ENCODE results near the gene NELL1.
"Not testable (repeated sequence)": the region's sequence is repeated elsewhere in the genome, so short reads cannot be mapped to it uniquely, and the experiment has no call there.

The NELL1 gene

DNA sequence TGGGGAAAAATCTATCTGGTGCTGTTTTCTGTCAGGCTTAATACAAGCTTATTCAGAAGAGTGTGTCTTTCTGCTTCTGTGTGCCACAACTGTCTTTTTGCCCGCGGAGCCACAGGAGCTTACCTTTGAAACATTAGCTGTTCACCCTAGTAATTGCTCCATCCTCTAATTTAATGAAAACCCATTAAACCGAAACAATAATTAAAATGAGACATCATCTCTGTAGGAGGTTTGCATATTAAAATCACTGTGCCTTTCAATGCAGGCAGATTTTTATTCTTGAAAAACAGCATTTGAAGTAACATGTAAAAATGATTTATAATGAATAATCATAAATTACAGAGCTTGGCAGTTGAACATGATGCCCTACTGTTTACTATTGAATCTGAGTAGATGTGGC, 102.3 kb downstream of the NELL1 start:
- DNase-seq, result no peak

DNA sequence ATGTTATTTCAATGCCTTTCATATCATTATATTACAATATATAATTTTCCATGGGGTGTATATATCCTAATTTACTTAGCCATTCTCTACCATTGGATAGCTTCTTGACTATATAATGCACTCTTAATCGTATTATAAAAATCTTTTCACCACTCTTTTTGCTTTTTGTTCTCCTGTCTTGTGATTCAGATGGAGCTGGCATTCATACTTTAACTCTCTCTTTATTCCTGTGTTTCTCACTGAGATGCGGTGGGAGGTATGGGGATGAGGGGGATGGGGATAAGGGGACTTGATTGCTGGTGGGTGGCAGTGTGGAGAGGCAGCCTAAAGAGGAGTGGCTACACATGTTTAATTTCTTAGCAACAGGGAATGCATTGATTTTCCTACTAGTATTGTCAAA, 105.9 kb downstream of the NELL1 start:
- no peak for DNase-seq

DNA sequence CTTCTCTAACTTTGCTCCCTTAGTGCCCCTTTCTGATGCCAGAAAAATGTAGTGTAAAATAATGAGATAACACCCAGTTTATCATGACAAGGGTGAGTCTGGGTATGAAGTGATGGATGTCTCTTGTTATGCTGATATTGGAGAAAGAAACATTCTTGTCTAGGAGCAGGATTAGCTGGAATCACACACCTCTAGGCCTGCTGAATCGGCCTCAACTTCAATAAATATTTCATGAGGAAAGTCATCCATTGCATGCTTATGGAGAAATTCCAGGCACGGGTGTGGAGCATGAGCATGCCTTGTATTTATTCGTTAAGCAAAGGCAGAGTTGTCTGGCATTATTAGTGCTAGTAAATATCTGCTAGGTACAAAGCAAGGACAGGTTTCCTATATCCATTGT, 113.4 kb downstream of the NELL1 start:
- DNase-seq, result no peak

DNA sequence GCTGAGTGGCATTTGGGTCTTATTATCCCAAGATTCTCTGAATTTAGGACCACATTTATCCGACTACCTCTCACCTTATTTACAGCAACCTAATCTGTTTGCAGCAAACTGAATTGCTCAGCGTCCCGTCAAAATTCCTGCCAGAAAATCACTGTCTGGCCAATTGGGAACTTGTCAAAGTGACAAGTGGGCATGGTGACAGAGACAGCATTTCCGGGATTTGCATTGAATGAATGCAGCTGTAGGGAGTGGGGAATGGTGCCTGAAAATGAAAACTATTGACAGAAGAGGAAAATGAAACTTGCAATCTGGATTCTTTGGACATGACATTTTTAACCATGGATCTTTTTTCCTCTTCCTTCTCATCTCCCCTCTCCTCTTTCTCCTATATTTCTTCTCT, 113.8 kb downstream of the NELL1 start:
- DNase-seq, result no peak

DNA sequence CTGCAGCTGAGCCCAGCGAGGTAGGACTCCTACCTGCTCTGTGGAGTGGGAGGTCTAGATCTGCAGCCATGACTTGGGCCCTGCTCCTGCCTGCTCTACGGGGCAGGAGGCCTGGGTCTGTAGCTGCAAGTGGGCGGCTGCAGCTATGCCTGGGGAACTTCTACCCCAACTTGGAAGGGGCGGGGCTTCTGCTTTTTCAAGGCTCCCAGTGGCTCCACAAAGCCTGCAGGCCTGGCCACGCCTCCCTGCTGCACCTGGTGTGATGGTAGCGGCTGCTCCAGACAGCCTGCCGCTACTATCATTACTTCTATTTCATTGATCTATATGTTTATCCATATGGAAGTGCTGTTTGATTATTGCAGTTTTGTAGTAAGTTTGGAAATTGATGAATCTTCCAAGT, 121.2 kb downstream of the NELL1 start:
- DNase-seq, result no peak

DNA sequence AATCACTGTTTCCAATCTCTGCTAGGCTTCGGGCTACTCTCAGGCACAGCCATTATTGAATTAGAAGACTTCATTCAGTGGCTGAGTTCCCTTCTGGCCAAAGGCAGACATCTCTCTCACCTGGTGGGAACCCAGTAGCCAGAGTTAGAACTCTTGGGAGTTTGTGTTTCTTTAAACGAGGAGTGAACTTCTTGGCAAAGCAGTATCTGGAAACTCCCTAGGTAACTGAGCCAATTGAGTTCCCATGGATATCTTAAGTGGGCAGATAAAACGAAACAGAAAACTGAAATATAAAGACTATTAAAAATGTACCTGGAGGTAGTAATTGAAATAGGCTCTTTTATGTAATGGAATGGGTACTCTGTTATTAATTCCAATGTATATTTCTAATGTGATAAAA, 125.6 kb downstream of the NELL1 start:
- no peak for DNase-seq

DNA sequence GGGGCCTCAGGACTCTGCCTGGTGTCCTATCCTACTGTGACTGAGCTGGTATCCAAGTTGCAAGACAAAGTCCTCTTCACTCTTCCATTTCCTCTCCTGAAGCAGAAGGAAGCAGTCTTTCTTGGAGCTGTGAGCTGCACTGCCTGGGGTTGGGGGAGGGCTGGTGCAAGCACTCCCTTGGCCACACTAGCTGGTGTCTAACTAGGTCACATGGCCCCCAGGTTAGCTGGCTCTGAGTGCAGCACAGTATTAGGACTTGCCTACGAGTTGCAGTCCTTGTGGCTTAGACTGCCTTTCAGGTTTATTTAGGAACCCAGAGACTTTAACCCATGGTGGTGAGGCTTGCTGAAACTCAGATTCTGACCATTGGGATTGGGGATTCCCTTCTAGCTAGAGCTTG, 138.9 kb downstream of the NELL1 start:
- DNase-seq, result no peak

DNA sequence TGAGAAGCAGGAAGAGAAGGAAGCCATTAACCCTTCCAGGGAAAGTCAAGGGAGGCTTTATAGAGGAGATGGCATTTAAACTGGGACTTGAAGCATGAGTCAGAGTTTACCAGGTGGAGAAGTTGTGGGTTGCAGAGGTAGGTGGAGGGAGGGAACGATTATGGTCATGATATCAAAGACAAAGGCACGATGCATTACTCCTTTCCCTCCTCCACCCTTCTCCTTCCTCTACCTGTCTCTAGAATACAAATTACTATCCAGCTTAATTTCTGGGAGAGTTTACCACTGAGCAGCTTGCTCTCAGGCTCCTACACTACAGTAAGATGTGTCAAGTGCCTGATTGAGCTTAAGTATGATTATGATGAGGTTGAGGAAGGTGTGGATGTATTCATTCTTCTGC, 151.7 kb downstream of the NELL1 start:
- DNase-seq, result no peak

DNA sequence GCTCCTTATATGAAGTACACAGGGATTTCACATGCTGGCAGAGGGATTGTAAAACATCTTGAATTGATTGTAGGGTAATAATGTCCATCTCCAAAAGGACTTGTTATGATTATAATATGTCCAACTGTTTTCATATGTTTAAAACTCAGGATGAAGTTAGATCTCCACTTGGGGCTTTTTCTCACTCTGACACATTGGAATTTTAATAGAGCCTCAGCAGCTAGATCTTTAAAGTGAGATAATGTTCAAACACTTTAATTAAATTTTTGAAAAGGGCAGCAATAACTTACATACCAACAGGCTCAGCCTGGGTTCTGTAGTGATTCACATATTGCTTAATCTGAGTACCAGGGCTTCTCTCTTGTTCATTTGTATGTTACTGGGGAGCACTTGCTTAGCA, 152.1 kb downstream of the NELL1 start:
- DNase-seq, result no peak

DNA sequence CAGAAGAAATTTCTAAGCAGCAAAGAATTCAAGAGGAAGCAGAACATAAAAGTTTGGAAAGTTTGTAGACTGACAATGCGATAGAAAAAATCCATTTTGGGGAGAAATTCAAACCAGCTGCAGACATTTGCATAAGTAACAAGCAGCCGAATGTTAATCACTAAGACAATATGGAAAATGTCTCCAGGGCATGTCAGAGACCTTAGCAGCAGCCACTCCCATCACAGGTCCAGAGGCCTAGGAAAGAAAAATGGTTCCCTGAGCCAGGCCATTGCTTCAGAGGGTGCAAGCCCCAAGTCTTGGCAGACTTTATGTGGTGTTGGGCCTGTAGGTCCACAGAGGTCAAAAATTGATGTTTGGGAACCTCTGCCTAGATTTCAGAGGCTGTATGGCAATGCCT, 155.4 kb downstream of the NELL1 start:
- no peak for DNase-seq

DNA sequence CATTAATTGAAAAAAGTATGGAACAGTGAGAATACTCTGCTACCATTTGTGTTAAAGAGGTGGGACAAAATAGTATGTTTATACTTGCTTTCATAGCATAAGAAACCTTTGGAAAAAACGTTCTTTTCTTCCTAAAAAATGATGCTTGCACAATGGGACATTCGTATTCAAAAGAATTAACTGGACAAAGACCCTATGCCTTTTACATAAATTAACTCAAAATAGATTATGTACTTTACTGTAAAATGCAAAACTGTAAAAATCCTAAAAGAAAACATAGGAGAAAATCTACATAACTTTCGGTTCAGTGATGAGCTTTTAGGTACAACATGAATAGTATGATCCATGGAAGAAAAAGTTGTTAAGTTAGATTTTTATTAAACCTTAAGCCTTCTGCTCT, 166.2 kb downstream of the NELL1 start:
- DNase-seq, result no peak

DNA sequence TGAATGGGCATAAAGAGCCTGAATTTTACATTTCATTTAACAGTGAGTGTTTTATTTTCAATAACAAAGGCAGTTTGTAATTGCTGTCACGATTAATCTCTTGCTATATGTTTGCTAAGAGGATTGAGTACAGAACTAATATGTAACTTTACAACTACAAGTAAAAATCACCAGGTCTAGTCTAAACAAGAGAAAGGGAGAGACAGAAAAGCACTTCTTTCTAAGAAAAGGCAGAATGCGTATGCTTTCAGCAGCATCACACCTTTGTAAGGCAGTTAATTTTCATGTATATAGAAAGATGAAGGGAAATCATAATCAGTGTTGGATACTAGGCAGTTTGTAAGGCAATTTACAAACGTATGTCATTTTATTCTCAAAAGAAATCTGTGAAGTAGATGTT, 169.8 kb downstream of the NELL1 start:
- DNase-seq, result no peak

DNA sequence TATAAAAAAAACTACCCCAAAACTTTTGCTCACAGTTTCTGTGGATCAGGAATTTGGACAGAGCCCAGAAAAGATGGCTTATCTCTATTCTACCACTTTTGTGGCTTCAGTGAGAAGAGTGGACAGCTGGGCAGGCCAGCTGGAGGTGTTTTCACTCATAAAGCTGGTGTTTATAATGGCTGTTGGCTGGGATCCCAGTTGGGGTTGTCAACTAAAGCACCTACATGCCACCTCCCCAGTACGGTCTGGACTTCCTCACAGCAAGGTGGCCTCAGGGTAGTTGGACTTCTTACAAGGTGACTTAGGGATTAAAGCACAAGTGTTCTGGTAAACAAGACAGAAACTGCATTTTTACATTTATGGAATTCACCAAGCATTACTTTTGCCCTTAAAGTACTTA, 171.0 kb downstream of the NELL1 start:
- no peak for DNase-seq

DNA sequence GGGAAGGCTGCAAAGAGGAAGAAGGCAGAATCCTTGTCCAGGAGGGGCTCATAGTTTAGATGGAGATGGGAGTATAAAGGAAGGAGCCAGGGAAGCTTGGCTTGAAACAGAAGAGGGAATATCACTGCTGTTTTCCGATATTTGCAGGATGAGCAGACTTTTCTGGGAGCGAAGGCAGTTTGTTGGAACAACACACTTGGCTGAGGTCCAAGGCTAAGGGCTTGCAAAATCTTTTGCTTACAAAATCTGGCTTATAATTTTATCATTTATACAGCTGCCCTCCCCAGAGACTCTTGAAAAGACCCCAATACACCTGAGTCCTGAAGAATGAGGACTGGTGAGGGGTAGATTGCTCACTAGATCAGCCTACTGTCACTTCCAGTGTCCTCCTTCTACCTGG, 174.8 kb downstream of the NELL1 start:
- DNase-seq, result no peak

DNA sequence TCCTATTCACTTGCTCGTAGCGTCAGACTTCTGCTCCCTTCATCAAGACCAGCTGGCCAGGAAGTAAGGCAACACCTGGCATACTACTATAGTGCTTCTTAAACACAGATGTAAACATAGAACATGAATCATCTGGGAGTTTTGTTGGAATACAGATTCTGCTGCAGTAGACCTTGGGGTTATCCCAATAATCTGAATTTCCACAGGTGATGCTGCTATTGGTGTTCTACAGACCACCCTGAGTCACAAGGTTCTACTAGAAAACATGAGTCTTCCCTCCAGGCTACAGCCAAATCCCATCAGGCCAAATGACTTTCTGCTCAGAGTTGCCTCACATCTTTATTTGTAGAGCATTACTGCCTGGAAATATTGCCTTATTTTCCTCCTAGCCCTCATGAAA, 175.2 kb downstream of the NELL1 start:
- DNase-seq, result no peak

DNA sequence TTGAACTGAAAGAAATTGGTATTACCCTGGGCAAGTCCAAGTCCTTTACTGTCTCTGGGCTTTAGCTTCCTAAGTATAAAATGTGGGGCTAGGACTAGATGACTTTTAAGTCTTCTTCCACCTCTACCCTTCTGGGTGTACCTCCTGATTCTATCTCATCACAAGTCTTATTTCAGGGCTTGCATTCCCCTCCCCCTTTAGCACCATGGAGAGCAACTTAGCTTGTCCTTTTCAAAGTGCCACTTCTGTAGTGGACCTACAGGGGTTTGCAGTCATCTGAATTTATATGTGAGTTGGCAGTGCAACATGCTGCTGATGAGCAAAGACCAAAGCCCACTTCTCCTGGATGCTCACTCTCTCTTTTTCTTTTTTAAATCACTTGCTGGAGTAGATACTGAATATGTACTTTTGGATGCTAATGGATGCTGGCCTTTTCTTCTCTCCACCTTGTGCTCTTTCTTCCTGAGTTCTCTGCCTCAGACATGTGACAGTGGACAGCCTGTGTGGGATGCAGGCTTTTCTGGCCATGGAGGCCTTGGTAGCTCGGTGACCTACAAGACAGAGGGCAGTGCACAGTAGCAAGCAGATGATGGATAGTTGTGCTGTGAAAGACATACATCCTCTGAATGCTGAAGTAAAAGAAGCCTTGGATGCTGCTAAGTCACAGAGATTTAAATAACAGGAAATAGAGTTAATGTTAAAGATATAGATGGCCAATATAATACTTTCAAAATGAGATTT, 185.0 kb downstream of the NELL1 start:
- no peak for DNase-seq

DNA sequence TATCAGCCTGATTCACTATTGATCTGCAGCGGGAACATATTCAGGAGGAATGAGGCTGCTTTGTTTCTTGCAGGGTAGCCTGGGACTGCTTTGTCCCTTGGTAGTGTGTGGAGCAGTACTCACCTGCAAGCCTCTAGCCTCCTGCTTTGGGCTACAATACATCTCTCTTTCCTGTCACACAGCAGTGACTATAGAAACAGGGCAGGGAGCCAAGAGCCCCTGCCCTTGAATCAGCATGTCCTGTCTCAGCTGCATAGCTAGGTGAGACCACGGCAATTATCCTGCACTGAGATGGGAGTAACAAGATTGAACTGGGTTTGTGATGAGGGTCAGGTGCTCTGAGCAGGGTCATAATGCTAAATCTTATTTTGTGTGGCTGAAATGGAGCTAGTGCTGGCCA, 191.9 kb downstream of the NELL1 start:
- DNase-seq, result no peak

DNA sequence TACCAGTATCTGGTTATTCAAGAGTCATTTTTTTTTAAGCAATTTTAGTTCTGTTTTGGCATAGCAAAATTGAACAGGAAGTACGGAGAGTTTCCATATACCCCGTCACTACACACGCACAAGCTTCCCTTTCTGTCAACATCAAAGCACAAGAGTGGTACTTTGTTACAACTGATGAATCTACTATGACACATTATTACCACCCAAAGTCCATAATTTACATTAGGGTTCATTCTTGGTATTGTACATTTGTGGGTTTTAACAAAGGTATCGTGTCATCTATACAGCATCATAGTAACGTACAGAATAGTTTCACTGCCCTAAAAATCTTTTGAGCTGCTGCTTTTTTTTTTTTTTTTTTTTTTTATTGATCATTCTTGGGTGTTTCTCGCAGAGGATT, 192.9 kb downstream of the NELL1 start:
- DNase-seq, result not testable (repeated sequence)

DNA sequence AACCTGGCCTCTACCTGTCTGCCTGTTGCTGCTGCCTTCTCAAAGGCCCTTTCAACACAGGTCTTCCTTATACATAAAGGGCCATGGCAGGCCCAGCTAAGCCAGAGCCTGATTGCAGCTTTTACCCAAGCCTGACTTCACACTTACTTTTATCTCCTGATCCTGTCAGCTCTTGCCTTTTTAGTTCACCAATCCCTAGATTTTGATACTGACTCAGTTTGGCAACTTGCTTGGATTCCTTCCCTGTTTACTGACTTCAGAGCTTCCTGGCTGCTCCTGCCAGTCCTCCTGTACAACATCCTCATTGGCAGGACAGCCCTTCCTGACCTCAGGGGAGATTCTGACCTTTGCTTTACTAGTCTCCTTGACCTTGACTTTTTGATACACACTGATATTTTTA, 195.2 kb downstream of the NELL1 start:
- no peak for DNase-seq

DNA sequence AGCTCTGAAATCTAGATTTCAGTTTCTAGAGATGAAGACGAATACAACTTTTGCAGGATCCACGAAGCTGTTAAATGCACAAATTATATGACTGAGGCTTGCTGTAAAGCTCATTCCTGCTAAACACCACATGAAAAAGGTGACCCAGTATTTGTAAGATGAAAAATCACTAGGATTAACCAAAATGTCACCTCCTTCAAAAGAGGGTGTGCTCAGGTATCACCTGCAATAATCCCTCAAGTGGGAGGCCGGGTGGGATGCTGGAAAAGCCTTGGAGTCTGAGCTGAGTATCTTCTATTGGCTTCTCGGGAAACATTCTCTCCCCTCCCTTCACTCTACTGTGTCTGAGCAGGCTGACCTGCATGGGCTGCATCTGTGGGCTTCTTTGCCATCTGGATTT, 195.8 kb downstream of the NELL1 start:
- DNase-seq, result no peak

DNA sequence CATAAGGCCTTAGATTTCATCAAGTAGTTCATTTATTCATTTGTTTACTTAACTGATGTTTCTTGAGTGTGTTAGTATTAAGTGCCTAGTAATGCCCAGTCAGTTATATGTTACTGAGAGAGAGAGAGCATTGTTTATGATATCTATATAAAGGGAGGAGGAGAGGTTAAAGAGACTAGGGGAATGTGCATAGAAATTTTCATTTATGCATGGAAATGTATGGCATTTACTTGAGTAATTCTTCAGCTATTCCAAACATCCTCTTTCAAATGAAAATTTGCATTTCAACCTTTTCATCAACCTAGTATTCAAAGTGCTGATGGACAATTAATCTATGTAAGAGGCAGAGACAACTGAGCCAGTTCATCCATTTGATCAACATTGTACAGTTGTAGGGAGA, 199.7 kb downstream of the NELL1 start:
- no peak for DNase-seq

DNA sequence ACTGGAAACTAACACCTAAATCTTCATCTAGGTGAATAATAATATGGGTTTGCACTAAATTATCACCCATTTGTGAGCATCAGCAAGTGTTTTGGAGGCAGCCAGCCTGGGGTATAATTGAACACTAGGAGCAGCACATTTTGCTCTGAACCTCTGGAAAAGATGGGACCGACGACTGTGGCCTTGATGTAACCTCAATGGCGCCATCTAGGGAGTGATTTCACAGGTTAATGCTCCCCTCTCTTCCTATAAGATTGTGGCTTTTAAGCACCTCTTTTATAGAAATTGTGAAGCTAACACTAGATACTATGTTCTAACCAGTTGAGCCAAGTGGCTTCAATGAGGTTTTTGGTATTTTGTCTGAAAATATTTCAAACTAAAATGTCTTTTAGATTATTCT, 203.7 kb downstream of the NELL1 start:
- peak; percentile 57 for DNase-seq

DNA sequence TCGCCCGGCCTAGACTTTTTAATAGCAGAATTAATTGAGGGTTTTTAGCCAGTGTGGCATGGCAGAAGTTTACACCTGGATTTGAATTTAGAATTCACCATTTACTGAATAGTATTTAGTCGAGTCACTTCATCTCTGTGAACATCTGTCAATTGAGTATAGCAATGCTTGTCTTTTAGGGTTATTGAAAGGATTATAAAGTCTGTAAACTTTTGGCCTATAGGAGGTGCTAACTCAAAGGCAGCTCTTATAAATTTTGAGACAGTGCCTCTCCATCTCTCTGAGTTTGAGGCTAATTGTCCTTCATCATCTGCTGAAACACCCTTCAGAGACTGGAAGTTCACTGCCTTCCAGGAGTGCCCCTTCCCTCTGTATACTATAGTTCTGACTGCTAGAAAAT, 205.0 kb downstream of the NELL1 start:
- DNase-seq, result no peak

DNA sequence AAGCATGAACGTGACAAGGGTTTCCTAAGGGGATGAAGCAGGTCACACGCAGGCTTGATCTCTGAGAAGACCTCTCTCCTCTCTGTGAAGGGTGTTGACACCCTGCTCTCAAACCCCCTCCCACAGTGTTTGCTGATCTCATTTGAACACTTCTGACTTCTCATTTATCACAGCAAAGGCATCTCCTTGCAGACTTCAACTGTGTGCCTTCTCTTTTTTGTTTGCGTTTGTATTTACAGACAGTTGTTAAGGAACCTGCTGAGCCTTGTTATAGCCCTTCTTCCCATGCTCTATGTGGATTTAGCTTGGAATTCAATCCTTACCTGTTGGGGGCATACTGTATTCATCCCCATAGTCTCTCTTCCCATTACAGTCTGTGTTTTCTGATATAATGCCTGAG, 206.5 kb downstream of the NELL1 start:
- DNase-seq, result no peak

DNA sequence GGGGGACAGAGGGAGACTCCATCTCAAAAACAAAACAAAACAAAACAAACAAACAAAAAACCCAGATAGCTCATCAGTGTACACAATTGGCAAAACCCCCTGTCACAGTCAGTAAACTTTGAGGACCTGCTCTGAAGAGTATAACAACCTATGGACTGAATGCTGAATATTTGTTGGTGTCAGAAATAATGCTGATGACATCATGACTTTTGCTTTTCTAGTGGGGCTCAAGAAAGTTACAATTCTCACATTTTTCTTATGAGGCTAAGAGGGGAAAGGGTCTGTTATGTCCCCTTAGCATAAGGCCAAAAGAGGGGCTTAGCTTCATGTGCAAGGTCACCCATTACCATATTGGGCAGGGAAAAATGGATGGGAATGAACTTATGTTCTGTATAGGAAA, 207.4 kb downstream of the NELL1 start:
- no peak for DNase-seq

DNA sequence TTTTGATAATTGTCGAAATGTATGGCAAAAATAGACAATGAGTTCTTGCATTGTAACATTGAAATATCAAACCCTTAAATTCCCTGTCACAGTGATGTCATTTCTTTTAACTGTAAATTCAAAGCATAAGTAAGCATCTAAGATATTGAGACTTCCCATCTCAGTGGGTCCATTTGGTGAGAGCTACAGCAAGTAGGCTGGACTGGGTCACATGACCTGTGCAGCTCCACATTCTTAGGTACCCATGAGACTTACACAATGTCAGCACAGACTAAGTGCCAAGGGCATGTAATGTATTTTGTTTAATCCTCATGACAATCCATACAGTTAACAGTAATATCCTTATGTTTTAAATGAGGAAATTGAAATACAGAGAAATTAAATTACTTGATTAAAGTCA, 210.7 kb downstream of the NELL1 start:
- no peak for DNase-seq
